SK-N-SH treated with all-trans-retinoic acid at 6 μM for 48 hours (cell line): ENCODE measurements around the gene PPP1R12A.

ENCODE experiments used
- ATAC-seq: fragments of 200-7000 bp; cut with Tn5 transposase; 3 replicates; pipeline ENCODE4 v1.9.1; 2020; ENCODE audit warnings: mild to moderate bottlenecking, moderate library complexity
- ARNTL ChIP-seq: fragments of 450-650 bp; formaldehyde crosslinking; IDR thresholded peaks from 2 replicates; pipeline ENCODE4 v1.5.0; 2020; ENCODE audit warnings: low read depth, mild to moderate bottlenecking, moderate library complexity, borderline replicate concordance
- BACH2 ChIP-seq: fragments of 250-450 bp; sonication (Bioruptor Pico); IDR thresholded peaks from 2 replicates; pipeline ENCODE4 v1.9.0; 2021; ENCODE audit warnings: mild to moderate bottlenecking, borderline replicate concordance
- ESRRG ChIP-seq: fragments of 250-450 bp; sonication (Bioruptor Pico); IDR thresholded peaks from 2 replicates; pipeline ENCODE4 v1.6.1; 2021; ENCODE audit warnings: mild to moderate bottlenecking
- POU6F1 ChIP-seq: fragments of 250-450 bp; sonication (Bioruptor Pico); IDR thresholded peaks from 2 replicates; pipeline ENCODE4 v1.8.0; 2021; ENCODE audit warnings: low read depth, mild to moderate bottlenecking, moderate library complexity, borderline replicate concordance
- PPARA ChIP-seq: fragments of 250-450 bp; sonication (Bioruptor Pico); IDR thresholded peaks from 2 replicates; pipeline ENCODE4 v1.5.0; 2020; ENCODE audit warnings: mild to moderate bottlenecking, borderline replicate concordance
- RARB ChIP-seq: fragments of 250-450 bp; sonication (Bioruptor Pico); IDR thresholded peaks from 2 replicates; pipeline ENCODE4 v1.8.0; 2021; ENCODE audit warnings: mild to moderate bottlenecking, moderate library complexity
- SNAI2 ChIP-seq: fragments of 250-450 bp; sonication (Bioruptor Pico); IDR thresholded peaks from 2 replicates; pipeline ENCODE4 v1.5.0; 2020; ENCODE audit warnings: mild to moderate bottlenecking, moderate library complexity
- TCF4 ChIP-seq: fragments of 250-450 bp; sonication (Bioruptor Pico); IDR thresholded peaks from 2 replicates; pipeline ENCODE4 v1.8.0; 2021; ENCODE audit warnings: mild to moderate bottlenecking, moderate library complexity, borderline replicate concordance
- ZC3H10 ChIP-seq: fragments of 250-450 bp; sonication (Bioruptor Pico); IDR thresholded peaks from 2 replicates; pipeline ENCODE4 v1.5.1; 2021; ENCODE audit warnings: mild to moderate bottlenecking, moderate library complexity
- ZFP3 ChIP-seq: fragments of 250-450 bp; sonication (Bioruptor Pico); IDR thresholded peaks from 2 replicates; pipeline ENCODE4 v1.5.0; 2020; ENCODE audit warnings: mild to moderate bottlenecking, moderate library complexity
- ZFP30 ChIP-seq: fragments of 450-650 bp; formaldehyde crosslinking; IDR thresholded peaks from 2 replicates; pipeline ENCODE4 v1.5.0; 2022; ENCODE audit warnings: mild to moderate bottlenecking, moderate library complexity
- ZNF70 ChIP-seq: fragments of 450-650 bp; formaldehyde crosslinking; IDR thresholded peaks from 2 replicates; pipeline ENCODE4 v1.5.0; 2020; ENCODE audit warnings: mild to moderate bottlenecking, moderate library complexity
- ZNF8 ChIP-seq: fragments of 450-650 bp; formaldehyde crosslinking; IDR thresholded peaks from 2 replicates; pipeline ENCODE4 v1.5.0; 2020; ENCODE audit warnings: mild to moderate bottlenecking, moderate library complexity
- TF ChIP-seq, protein P1 (sequence below): fragments of 250-450 bp; sonication (Bioruptor Pico); IDR thresholded peaks from 2 replicates; pipeline ENCODE4 v1.5.1; 2021; ENCODE audit warnings: mild to moderate bottlenecking, moderate library complexity
- TF ChIP-seq, protein P2 (sequence below): fragments of 250-450 bp; sonication (Bioruptor Pico); IDR thresholded peaks from 2 replicates; pipeline ENCODE4 v1.5.1; 2020; ENCODE audit warnings: low read depth, mild to moderate bottlenecking, moderate library complexity
- TF ChIP-seq, protein P3 (sequence below): fragments of 250-450 bp; sonication (Bioruptor Pico); IDR thresholded peaks from 2 replicates; pipeline ENCODE4 v1.8.0; 2020; ENCODE audit warnings: mild to moderate bottlenecking, moderate library complexity, borderline replicate concordance
- TF ChIP-seq, protein P4 (sequence below): fragments of 250-450 bp; sonication (Bioruptor Pico); IDR thresholded peaks from 2 replicates; pipeline ENCODE4 v1.5.0; 2020; ENCODE audit warnings: mild to moderate bottlenecking, moderate library complexity

The PPP1R12A gene

GRCh38 chr12:79955561-79955960 lies 20.7 kb upstream of the PPP1R12A start (continued):
- TF ChIP-seq, protein P1, sequence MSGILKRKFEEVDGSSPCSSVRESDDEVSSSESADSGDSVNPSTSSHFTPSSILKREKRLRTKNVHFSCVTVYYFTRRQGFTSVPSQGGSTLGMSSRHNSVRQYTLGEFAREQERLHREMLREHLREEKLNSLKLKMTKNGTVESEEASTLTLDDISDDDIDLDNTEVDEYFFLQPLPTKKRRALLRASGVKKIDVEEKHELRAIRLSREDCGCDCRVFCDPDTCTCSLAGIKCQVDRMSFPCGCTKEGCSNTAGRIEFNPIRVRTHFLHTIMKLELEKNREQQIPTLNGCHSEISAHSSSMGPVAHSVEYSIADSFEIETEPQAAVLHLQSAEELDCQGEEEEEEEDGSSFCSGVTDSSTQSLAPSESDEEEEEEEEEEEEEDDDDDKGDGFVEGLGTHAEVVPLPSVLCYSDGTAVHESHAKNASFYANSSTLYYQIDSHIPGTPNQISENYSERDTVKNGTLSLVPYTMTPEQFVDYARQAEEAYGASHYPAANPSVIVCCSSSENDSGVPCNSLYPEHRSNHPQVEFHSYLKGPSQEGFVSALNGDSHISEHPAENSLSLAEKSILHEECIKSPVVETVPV (CRISPR knock-in tag), result no peak
- no peak for TF ChIP-seq ZFP30 (CRISPR knock-in tag)

- TF ChIP-seq ZC3H10 (CRISPR knock-in tag) (no peak), ZFP30 (CRISPR knock-in tag) (no peak), PPARA (CRISPR knock-in tag) (no peak), RARB (no peak), ZNF8 (CRISPR knock-in tag) (no peak), SNAI2 (no peak), POU6F1 (CRISPR knock-in tag) (no peak), ESRRG (no peak), TCF4 (CRISPR knock-in tag) (no peak), BACH2 (CRISPR knock-in tag) (no peak), ARNTL (CRISPR knock-in tag) (no peak), ZFP3 (CRISPR knock-in tag) (no peak)
- TF ChIP-seq, protein P2, sequence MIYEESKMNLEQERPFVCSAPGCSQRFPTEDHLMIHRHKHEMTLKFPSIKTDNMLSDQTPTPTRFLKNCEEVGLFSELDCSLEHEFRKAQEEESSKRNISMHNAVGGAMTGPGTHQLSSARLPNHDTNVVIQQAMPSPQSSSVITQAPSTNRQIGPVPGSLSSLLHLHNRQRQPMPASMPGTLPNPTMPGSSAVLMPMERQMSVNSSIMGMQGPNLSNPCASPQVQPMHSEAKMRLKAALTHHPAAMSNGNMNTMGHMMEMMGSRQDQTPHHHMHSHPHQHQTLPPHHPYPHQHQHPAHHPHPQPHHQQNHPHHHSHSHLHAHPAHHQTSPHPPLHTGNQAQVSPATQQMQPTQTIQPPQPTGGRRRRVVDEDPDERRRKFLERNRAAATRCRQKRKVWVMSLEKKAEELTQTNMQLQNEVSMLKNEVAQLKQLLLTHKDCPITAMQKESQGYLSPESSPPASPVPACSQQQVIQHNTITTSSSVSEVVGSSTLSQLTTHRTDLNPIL (CRISPR knock-in tag), result no peak
- TF ChIP-seq, protein P3, sequence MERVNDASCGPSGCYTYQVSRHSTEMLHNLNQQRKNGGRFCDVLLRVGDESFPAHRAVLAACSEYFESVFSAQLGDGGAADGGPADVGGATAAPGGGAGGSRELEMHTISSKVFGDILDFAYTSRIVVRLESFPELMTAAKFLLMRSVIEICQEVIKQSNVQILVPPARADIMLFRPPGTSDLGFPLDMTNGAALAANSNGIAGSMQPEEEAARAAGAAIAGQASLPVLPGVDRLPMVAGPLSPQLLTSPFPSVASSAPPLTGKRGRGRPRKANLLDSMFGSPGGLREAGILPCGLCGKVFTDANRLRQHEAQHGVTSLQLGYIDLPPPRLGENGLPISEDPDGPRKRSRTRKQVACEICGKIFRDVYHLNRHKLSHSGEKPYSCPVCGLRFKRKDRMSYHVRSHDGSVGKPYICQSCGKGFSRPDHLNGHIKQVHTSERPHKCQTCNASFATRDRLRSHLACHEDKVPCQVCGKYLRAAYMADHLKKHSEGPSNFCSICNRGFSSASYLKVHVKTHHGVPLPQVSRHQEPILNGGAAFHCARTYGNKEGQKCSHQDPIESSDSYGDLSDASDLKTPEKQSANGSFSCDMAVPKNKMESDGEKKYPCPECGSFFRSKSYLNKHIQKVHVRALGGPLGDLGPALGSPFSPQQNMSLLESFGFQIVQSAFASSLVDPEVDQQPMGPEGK (CRISPR knock-in tag), result no peak
- TF ChIP-seq, protein P1 (CRISPR knock-in tag), result no peak
These were observed 19.2 kb upstream of the PPP1R12A start for GRCh38 chr12:79954037-79954610.

GRCh38 chr12:79949098-79949497 lies 14.2 kb upstream of the PPP1R12A start:
- no peak for ATAC-seq
- TF ChIP-seq, protein P4, sequence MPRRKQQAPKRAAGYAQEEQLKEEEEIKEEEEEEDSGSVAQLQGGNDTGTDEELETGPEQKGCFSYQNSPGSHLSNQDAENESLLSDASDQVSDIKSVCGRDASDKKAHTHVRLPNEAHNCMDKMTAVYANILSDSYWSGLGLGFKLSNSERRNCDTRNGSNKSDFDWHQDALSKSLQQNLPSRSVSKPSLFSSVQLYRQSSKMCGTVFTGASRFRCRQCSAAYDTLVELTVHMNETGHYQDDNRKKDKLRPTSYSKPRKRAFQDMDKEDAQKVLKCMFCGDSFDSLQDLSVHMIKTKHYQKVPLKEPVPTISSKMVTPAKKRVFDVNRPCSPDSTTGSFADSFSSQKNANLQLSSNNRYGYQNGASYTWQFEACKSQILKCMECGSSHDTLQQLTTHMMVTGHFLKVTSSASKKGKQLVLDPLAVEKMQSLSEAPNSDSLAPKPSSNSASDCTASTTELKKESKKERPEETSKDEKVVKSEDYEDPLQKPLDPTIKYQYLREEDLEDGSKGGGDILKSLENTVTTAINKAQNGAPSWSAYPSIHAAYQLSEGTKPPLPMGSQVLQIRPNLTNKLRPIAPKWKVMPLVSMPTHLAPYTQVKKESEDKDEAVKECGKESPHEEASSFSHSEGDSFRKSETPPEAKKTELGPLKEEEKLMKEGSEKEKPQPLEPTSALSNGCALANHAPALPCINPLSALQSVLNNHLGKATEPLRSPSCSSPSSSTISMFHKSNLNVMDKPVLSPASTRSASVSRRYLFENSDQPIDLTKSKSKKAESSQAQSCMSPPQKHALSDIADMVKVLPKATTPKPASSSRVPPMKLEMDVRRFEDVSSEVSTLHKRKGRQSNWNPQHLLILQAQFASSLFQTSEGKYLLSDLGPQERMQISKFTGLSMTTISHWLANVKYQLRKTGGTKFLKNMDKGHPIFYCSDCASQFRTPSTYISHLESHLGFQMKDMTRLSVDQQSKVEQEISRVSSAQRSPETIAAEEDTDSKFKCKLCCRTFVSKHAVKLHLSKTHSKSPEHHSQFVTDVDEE (CRISPR knock-in tag), result no peak
- TF ChIP-seq, protein P3 (CRISPR knock-in tag), result no peak
- no peak for TF ChIP-seq ZNF70 (CRISPR knock-in tag)
- TF ChIP-seq, all 23 proteins: peak for 0

More at GRCh38 chr12:79954037-79954610, 19.2 kb upstream of the PPP1R12A start:
- ATAC-seq, result no peak
